HG02642 (cell line): ENCODE data around the gene DNAJB12.
"Not testable (repeated sequence)": the region's sequence is repeated elsewhere in the genome, so short reads cannot be mapped to it uniquely, and the experiment has no call there.

ENCODE experiments used
- ATAC-seq: cut with Tn5 transposase; IDR thresholded peaks from one replicate; pipeline ENCODE4 v1.9.1; 2021; ENCODE audit warnings: mild to moderate bottlenecking; ENCODE audit not compliant: unreplicated experiment, poor library complexity

Gene DNAJB12

DNA sequence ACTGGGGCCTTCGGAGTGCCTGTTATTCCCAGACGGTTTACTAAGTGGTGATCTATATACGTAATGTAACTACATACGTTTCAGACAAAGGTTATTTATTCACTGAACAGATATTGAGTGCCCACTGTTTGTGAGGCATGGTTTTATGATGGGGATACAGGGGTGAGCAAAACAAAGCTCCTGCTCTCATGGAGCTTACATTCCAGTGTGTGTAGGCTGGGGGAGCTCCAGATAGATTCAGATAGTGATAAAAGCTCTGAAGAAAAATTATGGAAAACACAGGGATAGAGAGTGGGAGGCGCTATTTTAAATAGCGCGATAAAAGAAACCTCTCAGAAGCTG, 466 bp upstream of the DNAJB12 start:
- ATAC-seq = no peak

- ATAC-seq = peak; percentile 10
Observed at GRCh38 chr10:72353965-72354355, 759 bp downstream of the DNAJB12 start.

- ATAC-seq = no peak
Observed at GRCh38 chr10:72353028-72353964, 1.4 kb downstream of the DNAJB12 start.

DNA sequence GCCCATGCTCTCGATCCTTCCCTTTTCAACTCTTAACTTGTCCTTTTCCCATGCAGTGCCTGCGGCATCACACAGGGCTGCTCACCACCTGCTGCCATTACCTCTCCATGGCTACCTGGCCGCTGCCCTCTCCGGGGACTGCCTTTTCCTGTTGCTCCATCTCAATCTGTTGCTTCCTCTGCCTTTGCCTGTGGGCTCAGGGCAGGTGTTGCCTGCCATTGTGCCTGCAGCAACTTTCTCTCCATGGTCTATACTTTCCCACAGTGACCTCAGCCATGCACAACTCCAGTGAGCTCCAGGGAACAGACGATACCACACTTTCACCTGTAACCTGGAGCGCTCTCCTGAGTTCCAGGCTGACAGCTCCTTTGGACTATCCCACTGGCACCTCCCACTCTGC, 3.2 kb downstream of the DNAJB12 start:
- ATAC-seq = no peak

DNA sequence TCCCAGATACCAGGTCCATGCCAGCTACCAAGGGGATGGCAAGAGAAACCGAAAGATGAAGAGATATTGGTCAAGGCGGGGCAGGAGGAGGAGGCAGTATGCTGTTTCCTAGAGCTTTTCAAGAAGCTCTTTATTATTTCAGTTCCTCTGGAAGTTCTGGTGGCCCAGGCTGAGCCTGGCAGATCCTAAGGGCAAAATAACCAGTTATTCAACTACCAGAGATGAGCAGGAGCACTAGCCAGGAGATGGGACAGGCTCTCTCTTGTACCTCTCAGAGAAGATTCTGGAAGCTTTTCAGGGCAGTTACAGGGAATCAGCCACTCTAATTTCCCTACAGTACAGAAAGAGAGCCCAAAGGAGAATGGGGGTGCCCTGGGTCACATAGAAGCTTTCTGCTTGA, 5.3 kb downstream of the DNAJB12 start:
- no peak for ATAC-seq

GRCh38 chr10:72348282-72348681, 6.4 kb downstream of the DNAJB12 start:
- no peak for ATAC-seq

DNA sequence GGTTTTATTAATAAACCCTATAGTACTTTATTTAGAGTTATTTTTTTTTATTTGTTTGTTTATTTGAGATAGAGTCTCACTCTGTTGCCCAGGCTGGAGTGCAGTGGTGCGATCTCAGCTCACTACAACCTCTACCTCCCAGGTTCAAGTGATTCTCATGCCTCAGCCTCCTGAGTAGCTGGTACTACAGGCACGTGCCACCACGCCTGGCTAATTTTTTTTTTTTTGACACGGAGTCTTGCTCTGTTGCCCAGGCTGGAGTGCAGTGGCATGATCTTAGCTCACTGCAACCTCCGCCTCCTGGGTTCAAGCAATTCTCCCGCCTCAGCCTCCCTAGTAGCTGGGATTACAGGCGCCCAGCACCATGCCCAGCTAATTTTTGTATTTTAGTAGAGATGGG, 8.6 kb downstream of the DNAJB12 start:
- not testable (repeated sequence) for ATAC-seq

DNA sequence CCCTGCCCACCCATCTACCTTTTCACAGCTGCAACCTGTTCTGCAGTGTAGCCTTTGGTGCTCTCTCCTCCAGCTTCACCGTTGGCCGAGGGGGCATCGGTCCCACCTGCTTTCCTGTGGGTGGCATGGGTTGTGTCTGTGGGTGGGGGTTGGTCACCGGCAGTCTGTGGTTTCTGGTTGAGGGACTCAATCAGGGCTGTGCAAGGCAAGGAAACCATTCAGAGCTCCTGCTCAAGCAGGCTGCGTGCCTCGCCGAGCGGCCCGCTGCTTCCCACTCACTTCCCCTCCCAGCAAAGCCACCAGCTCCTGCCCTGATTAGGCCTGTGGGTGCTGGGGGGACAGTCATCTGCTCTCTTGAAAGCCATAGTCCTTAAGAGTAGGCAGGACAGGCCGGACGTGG, 9.8 kb downstream of the DNAJB12 start:
- no peak for ATAC-seq

- no peak for ATAC-seq
Observed at GRCh38 chr10:72342911-72343310, 11.8 kb downstream of the DNAJB12 start.

DNA sequence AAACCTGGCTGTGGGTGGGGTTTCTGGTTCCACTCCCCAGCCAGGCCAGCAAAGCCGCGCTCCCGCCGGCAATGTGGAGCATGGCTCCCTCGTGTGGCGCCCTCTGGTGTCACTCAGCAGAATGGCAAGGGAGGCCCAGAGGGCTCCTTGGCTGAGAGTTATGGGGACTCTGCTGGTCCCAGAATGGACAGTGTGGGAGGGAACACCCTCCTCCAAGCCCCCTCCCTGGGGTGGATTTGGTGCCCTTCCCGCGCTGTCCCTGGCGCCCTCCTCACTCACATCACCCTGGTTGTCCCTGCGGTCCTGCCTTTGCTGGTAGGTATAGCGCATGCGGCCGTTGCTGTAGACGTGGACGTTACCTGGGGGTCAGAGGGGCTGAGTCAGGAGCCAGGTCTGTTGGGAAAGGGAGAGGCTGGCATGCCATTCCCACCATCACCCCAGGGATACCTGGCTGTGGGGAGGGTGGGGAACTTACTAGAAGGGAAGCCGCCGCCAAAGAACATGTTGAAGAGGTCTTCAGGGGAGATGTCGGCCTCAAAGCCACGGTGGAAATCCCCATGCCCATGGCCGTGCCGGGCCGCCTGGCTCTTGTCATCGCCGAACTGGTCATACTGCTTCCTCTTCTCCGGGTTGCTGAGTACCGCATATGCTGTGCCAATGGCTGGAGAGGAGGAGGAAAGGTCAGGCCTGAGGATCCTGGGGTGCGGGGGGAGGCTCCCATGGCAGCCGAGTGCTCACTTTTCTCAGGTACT, 14.0 kb downstream of the DNAJB12 start:
- ATAC-seq = peak; percentile 38

DNA sequence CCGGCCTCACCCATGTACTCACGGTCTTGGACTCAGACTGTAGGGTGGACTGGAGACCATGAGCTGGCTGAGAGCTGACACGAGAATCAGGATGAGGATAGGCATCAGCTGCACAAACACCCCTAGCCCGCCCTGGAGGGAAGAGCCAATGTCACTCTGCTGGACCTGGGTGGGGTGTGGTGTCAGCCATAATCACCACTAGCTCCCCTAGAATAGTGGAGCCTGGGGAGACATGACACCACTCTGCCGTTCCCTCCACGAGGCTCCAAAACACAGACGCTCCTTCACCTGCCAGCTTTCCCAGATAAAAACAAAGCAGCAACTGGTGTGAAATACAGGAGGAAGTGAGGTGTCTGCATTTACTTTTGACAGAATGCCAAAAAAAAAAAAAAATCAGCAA, 16.5 kb downstream of the DNAJB12 start:
- ATAC-seq = no peak

- no peak for ATAC-seq
Observed at GRCh38 chr10:72337722-72338121, 17.0 kb downstream of the DNAJB12 start.

DNA sequence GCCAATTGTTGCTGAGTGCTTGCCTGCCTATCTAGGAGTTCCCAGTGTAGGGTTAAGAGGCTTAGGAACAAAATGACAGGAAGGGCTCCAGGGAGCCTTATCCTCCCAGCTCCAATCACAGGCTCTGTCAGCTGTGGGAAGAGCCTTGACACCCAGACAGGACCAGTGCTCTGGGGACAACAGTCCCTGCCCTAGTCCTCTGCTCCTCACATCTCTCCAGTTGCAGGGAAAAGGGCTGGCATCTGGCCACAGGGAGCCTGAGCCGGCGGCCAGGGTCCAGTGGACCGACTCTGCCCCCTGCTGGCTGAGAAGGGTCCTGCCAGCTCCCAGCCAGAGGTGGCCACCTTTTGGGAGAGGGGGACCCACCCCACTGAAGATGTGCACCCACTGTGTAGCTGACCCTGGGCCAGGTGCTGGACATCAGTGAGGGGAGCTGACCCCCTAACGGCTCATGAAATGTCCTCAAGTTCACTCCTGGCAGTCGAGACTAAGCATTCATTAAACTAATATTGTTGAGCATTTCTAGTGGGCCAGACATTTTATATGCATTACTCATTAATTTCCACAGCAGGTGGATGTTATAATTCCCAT, 17.6 kb downstream of the DNAJB12 start:
- no peak for ATAC-seq

DNA sequence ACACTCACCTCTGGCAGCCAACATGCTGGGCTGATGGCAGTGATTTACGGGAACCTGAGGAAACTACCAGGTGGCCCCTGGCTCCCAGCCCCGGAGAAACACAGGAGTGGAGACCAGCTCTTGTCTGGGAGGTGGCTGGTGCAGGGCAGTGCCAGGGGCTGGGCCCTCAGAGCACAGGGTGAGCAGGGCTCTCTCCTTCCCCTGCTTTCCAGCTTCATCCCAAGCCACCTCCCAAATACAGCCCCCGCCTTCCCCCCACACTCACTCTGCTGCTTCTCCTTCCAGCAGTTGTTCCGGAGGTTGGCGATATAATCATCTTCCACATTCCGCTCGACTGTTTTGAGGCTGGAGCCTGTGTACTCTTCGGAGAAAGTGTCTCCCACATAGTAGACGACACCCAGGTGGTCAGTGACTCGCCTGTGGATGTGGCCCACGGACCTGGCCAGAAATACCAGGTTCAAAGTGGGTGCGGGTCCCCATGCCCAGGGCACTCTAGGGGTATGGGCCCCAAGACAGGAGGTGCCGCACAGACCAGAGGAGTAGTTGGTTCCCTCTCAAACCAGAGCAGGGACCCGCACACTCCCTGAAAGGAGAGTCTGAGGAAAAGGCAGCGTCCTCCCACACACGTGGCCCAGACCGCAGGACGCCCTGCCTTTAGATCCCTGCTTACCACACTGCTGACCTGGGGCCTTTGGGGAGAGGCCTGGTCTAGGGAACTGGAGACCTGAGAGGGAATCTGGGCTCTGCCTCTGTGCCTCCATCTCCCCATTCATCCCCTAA, 18.3 kb downstream of the DNAJB12 start:
- ATAC-seq = no peak

DNA sequence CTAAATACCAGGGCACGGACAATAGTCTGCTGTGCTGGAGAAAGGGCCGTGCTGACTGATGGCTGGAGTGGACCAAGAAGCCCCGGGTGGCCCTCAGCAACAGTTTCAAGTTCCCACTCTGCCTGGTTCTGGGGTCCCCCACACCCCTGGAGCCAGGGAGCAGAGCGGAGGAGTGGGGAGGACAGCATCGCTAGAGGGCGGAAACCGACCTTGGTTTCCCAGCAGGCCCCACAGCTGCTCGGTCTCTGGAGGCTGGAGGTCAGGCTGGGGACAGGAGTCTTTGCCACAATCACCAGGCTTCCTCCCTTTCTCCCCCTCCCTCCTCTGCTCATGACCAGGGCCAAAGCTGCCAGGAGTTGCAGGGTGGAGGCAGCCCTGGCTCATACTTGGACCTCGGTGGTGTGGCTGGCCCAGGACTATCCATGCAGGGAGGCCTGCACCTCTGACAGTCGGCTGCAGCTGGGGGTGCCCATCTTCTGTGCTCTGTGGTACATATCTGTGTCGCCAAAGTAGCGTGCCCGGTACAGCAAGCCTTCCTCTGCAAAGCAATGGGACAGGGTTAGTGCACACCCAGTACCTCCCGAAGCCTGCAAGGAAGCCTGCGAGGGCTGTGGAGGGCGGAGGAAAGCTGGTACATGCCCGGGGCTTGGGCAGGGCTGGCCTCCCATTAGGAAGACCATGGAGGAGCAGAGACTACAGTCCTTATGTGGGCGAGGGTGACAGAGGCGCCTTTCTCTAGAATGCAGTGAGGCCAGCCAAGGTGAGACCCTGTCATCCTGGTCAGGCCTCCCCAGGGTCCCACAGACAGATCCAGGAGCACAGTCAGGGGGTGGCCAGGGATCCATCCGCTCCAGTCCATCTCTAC, 19.1 kb downstream of the DNAJB12 start:
- ATAC-seq = peak; percentile 36

DNA sequence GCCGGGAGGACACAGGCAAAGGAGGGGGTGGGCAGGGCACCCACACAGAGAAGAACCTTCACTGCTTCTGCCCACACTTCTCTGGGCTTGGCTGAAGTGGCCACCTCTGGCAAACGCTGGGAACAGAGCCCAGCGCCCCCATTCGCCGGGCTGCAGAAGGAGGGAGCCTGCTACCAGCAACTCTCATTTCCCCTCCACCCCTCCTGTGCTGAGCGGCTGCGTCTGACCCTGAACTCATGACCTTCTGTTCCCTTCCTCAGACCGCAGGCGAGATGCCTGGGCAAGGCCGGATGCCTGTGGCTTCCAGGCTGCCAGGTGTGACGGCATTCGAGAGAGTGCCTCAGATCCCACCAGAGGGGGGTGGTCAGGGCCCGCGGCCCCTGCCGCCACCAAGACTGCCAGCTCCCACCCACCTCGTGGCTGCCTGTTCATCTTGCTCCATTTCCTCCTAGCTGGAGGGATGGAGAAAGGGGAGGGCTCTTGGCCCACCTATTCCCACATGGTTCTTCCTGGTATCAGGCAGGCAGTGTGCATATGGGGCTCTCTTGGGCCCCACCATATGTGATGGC, 19.8 kb downstream of the DNAJB12 start:
- peak; percentile 59 for ATAC-seq

- peak; percentile 3 for ATAC-seq
Observed at GRCh38 chr10:72334196-72334824, 20.4 kb downstream of the DNAJB12 start.

- no peak for ATAC-seq
Observed at GRCh38 chr10:72333112-72334015, 21.4 kb downstream of the DNAJB12 start.
